Keratinocyte (primary cell): ENCODE results near the gene B4GALNT2. TPM values are rescaled to one million over a fixed set of nuclear protein-coding genes. Genes with fewer than 3 reads are reported as not detected.

Experiments
- DNase-seq: peaks from one replicate; pipeline ENCODE4 v3.0.0-alpha.2; 2011; ENCODE audit warnings: low read depth, missing footprints, low spot score
- FAIRE-seq: peaks from 2 replicates; lab custom pipeline; 2011; peaks lifted over from hg19 to GRCh38; lab: Jason Lieb, UNC
- H2AFZ ChIP-seq: 2 replicates; pipeline ENCODE4 v1.6.0; 2012; ENCODE audit warnings: low read length, control low read depth, inconsistent platforms; ENCODE audit not compliant: control insufficient read depth
- H3K27ac ChIP-seq: 2 replicates; pipeline ENCODE4 v1.5.1; 2011; ENCODE audit warnings: low read length; ENCODE audit not compliant: control insufficient read depth, insufficient read depth
- H3K27me3 ChIP-seq: 3 replicates; pipeline ENCODE4 v1.6.0; 2011; ENCODE audit warnings: low read length; ENCODE audit not compliant: control insufficient read depth, insufficient read depth; ENCODE audit errors: extremely low read depth
- H3K36me3 ChIP-seq, 2 experiments: 2 replicates in 1 of 2; 3 replicates in 1 of 2; pipeline ENCODE4 v1.5.1; 2011; ENCODE audit warnings: low read length in 2 of 2, mild to moderate bottlenecking in 1 of 2; ENCODE audit not compliant: control insufficient read depth in 2 of 2, insufficient read depth in 2 of 2; ENCODE audit errors: extremely low read depth in 1 of 2
- H3K4me1 ChIP-seq: 3 replicates; pipeline ENCODE4 v1.5.1; 2011; ENCODE audit warnings: low read length; ENCODE audit not compliant: control insufficient read depth, insufficient read depth; ENCODE audit errors: extremely low read depth
- H3K4me2 ChIP-seq: 3 replicates; pipeline ENCODE4 v1.6.0; 2011; ENCODE audit warnings: low read depth, low read length; ENCODE audit not compliant: control insufficient read depth, insufficient read depth; ENCODE audit errors: extremely low read depth
- H3K4me3 ChIP-seq, 3 experiments: fragments of 200-600 bp in 1 of 3; sonication (generic) in 1 of 3; 2 replicates in 2 of 3; 3 replicates in 1 of 3; pipeline ENCODE4 v1.5.1; 2011 to 2016; ENCODE audit warnings: low read length in 3 of 3, mild to moderate bottlenecking in 3 of 3, control low read depth in 2 of 3, inconsistent platforms in 1 of 3, low read depth in 1 of 3, mixed read lengths in 1 of 3, mixed run types in 1 of 3, moderate library complexity in 1 of 3; ENCODE audit not compliant: control insufficient read depth in 2 of 3, insufficient read depth in 2 of 3; ENCODE audit errors: extremely low read depth in 1 of 3
- H3K79me2 ChIP-seq: 2 replicates; pipeline ENCODE4 v1.6.0; 2012; ENCODE audit warnings: low read length; ENCODE audit not compliant: control insufficient read depth, insufficient read depth
- H3K9ac ChIP-seq: 3 replicates; pipeline ENCODE4 v1.6.0; 2011; ENCODE audit warnings: low read length; ENCODE audit not compliant: control insufficient read depth, insufficient read depth; ENCODE audit errors: extremely low read depth
- H3K9me1 ChIP-seq: 3 replicates; pipeline ENCODE4 v1.6.0; 2011; ENCODE audit warnings: low read length; ENCODE audit not compliant: control insufficient read depth, insufficient read depth; ENCODE audit errors: extremely low read depth
- H3K9me3 ChIP-seq: 2 replicates; pipeline ENCODE4 v1.5.1; 2012; ENCODE audit warnings: low read depth, low read length; ENCODE audit not compliant: control insufficient read depth
- H4K20me1 ChIP-seq: 3 replicates; pipeline ENCODE4 v1.6.0; 2011; ENCODE audit warnings: low read length; ENCODE audit not compliant: control insufficient read depth, insufficient read depth; ENCODE audit errors: extremely low read depth
- CTCF ChIP-seq, 3 experiments: IDR thresholded peaks in 1 of 3; conservative IDR thresholded peaks in 1 of 3; optimal IDR thresholded peaks in 1 of 3; 2 replicates in 2 of 3; 3 replicates in 1 of 3; pipeline versions ENCODE3 to v1.5.1; 2011; ENCODE audit warnings: low read length in 3 of 3, mild to moderate bottlenecking in 3 of 3, moderate library complexity in 2 of 3, control low read depth in 1 of 3, inconsistent platforms in 1 of 3; ENCODE audit not compliant: insufficient read depth in 2 of 3; ENCODE audit errors: extremely low read depth in 1 of 3
- EZH2 ChIP-seq: IDR thresholded peaks from one replicate; pipeline ENCODE4 v1.6.1; 2012; ENCODE audit warnings: inconsistent platforms, mild to moderate bottlenecking, low read length, moderate library complexity
- dilution Hi-C: fragments of 300-500 bp; cut with MboI; formaldehyde crosslinking; loops from one replicate; pipeline ENCODE4 v1.7.0; 2020; ENCODE audit warnings: low sequenced_read_pairs; ENCODE audit not compliant: extremely low pct_ligation_motif_present
- polyA plus RNA-seq, 5 experiments: library from polyadenylated mRNA; depleted of rRNA in 3 of 5; stranded (reverse) in 3 of 5; stranded (forward) in 1 of 5; unstranded in 1 of 5; fragments of >200 nt; gene quantifications; 1 replicate in 1 of 5; 2 replicates in 3 of 5; 3 replicates in 1 of 5; pipeline versions ENCODE4 v1.2.1 to v1.2.3, GENCODE V29; 2011 to 2012; ENCODE audit warnings: missing spikeins in 2 of 5, low read depth in 1 of 5, low replicate concordance in 1 of 5

The B4GALNT2 gene
- polyA plus RNA-seq, 1 donor (not counting 4 experiments of a cell fraction or from before 2014, with no cell fraction given), result 0.01 TPM

GRCh38 chr17:49085565-49086315 lies 46.8 kb upstream of the B4GALNT2 start:
- Histone ChIP-seq H4K20me1 (no peaks in the 10 kb centered on the region), H3K4me1 (no peaks in the 10 kb centered on the region), H3K4me2 (no peak overlapping the region), H3K9me1 (no peaks in the 10 kb centered on the region), H3K27ac (no peak overlapping the region), H3K9me3 (no peaks in the 10 kb centered on the region), H2AFZ (no peak overlapping the region), H3K4me3 (no peak overlapping the region), H3K9ac (no peak overlapping the region), H3K36me3 (no peaks in the 10 kb centered on the region), H3K79me2 (no peaks in the 10 kb centered on the region), H3K27me3 (peaks cover 5% of the 10 kb centered on the region)
- FAIRE-seq (no peak), DNase-seq (no peak)
- dilution Hi-C loops, result no loop called here
- TF ChIP-seq CTCF (optimal IDR thresholded peaks at IDR 0.05 in 1 of 3, IDR thresholded peaks at IDR 0.05 in 1 of 3, conservative IDR thresholded peaks at IDR 0.05 in 1 of 3; ENCODE audit: extremely low read depth in 1 of 3, insufficient read depth in 2 of 3, low read length in 3 of 3) (no peak), EZH2 (no peak)

- no peaks in the 10 kb centered on the region for H4K20me1 ChIP-seq
- FAIRE-seq (no peak), DNase-seq (no peak)
- H3K27ac ChIP-seq, result no peak overlapping the region
- H3K36me3 ChIP-seq, result no peaks in the 10 kb centered on the region
- no peak overlapping the region for H3K4me3 ChIP-seq
- TF ChIP-seq CTCF (optimal IDR thresholded peaks at IDR 0.05 in 1 of 3, IDR thresholded peaks at IDR 0.05 in 1 of 3, conservative IDR thresholded peaks at IDR 0.05 in 1 of 3; ENCODE audit: extremely low read depth in 1 of 3, insufficient read depth in 2 of 3, low read length in 3 of 3) (no peak), EZH2 (no peak)
- no peaks in the 10 kb centered on the region for H3K79me2 ChIP-seq
- no peaks in the 10 kb centered on the region for H3K4me1 ChIP-seq
- no peak overlapping the region for H3K4me2 ChIP-seq
- H3K9me1 ChIP-seq, result no peaks in the 10 kb centered on the region
- H3K9ac ChIP-seq, result no peak overlapping the region
- dilution Hi-C loops, result no loop called here
- H2AFZ ChIP-seq, result no peak overlapping the region
- peaks cover 5% of the 10 kb centered on the region for H3K27me3 ChIP-seq
- no peaks in the 10 kb centered on the region for H3K9me3 ChIP-seq
Measured at GRCh38 chr17:49086316-49086605, 46.3 kb upstream of the B4GALNT2 start.
